NCI-H1436 (cell line): Measurements from ENCODE around the gene ABHD1.
A peak's percentile ranks its signal among the peaks of the same experiment; 100 is the strongest.
"Not testable (repeated sequence)": the region's sequence is repeated elsewhere in the genome, so short reads cannot be mapped to it uniquely, and the experiment has no call there.

Experiments used
- DNase-seq: peaks from one replicate; lab custom pipeline; 2025; lab: John Stamatoyannopoulos, UW

ABHD1 gene

GRCh38 chr2:27123302-27124150 lies at the start of gene ABHD1:
TSS of gene ABHD1 (plus strand) at chr2:27123815. CDS start at chr2:27123949, 134 bp downstream.
- DNase-seq: no peak

GRCh38 chr2:27074738-27075565 lies 48.7 kb upstream of the ABHD1 start:
- DNase-seq: no peak

GRCh38 chr2:27075566-27075871 lies 48.1 kb upstream of the ABHD1 start:
- not testable (repeated sequence) for DNase-seq

GRCh38 chr2:27076323-27076722 lies 47.3 kb upstream of the ABHD1 start:
- no peak for DNase-seq

- no peak for DNase-seq
These were observed 46.4 kb upstream of the ABHD1 start for GRCh38 chr2:27077231-27077630.

- no peak for DNase-seq
These were observed 45.1 kb upstream of the ABHD1 start, which contains the start of gene EMILIN1 for GRCh38 chr2:27078267-27079194. TSS of gene EMILIN1 (plus strand) at chr2:27078615. CDS start at chr2:27079066, 451 bp downstream.

GRCh38 chr2:27079233-27080139 lies 44.1 kb upstream of the ABHD1 start:
- no peak for DNase-seq

GRCh38 chr2:27080140-27080469 lies 43.5 kb upstream of the ABHD1 start:
- no peak for DNase-seq

- no peak for DNase-seq
These were observed 43.0 kb upstream of the ABHD1 start for GRCh38 chr2:27080603-27080936.

GRCh38 chr2:27081984-27082772 lies 41.4 kb upstream of the ABHD1 start:
- no peak for DNase-seq

GRCh38 chr2:27082773-27083409 lies 40.7 kb upstream of the ABHD1 start:
- DNase-seq: no peak

GRCh38 chr2:27083410-27084296 lies 40.0 kb upstream of the ABHD1 start:
- DNase-seq: no peak

- DNase-seq: no peak
These were observed 39.1 kb upstream of the ABHD1 start for GRCh38 chr2:27084297-27085061.

GRCh38 chr2:27085062-27085672 lies 38.4 kb upstream of the ABHD1 start:
- no peak for DNase-seq

- DNase-seq: peak; percentile 9
These were observed 37.9 kb upstream of the ABHD1 start for GRCh38 chr2:27085673-27086089.

GRCh38 chr2:27086090-27086723 lies 37.4 kb upstream of the ABHD1 start:
- peak; percentile 87 for DNase-seq
